OCI-LY1 (cell line): Measurements from ENCODE around the gene NLRP1.

ENCODE experiments used
- CTCF ChIP-seq: fragments of 200-600 bp; sonication (generic), shearing (Covaris generic); IDR thresholded peaks from 2 replicates; pipeline ENCODE4 v1.5.1; 2017; ENCODE audit warnings: mild to moderate bottlenecking, antibody characterized with exemption, low read length, moderate library complexity, mixed read lengths
- EZH2 ChIP-seq: fragments of 200-600 bp; sonication (generic), shearing (Covaris generic); IDR thresholded peaks from 2 replicates; pipeline ENCODE4 v1.8.0; 2017; ENCODE audit warnings: borderline replicate concordance, mixed run types, mild to moderate bottlenecking, antibody characterized with exemption, low read length, moderate library complexity, mixed read lengths

GRCh38 chr17:5560361-5560988 is 23.8 kb downstream of the NLRP1 start:
- TF ChIP-seq CTCF: no peak
- TF ChIP-seq EZH2: no peak
